ENCODE data around the gene HAL.
"Not testable (repeated sequence)": the region's sequence is repeated elsewhere in the genome, so short reads cannot be mapped to it uniquely, and the experiment has no call there.

HAL gene

GRCh38 chr12:95970905-95971304 lies 25.2 kb downstream of the HAL start:
- no peak overlapping the region for H3K27ac ChIP-seq (replicated peaks; ENCODE audit: low read length)
- DNase-seq (ENCODE audit: low spot score): no peak
- no peaks in the 10 kb centered on the region for H3K9me3 ChIP-seq (replicated peaks in 1 of 2; ENCODE audit: control insufficient read depth in 2 of 2, insufficient read depth in 1 of 2, low read depth in 1 of 2, low read length in 2 of 2)
- H3K4me1 ChIP-seq (ENCODE audit: control insufficient read depth in 2 of 2, insufficient read depth in 1 of 2, low read depth in 1 of 2, low read length in 2 of 2): peaks cover 0 to 2% of the 10 kb centered on the region in 2 donors
- WGBS, 2 donors (ENCODE audit: extremely low coverage in 2 of 2, insufficient read length in 2 of 2, insufficient replicate concordance in 1 of 2): no CpG with 5 or more reads among the region's 7 CpGs
- H4K8ac ChIP-seq (ENCODE audit: low read depth, low read length): no peak overlapping the region
- peak overlapping the region; percentile 67 for H3K18ac ChIP-seq (ENCODE audit: low read length)
- no peak overlapping the region for H3K4me2 ChIP-seq (ENCODE audit: insufficient read depth, low read length, poor library complexity, severe bottlenecking)
- H2BK12ac ChIP-seq (ENCODE audit: low read length): no peak overlapping the region
- H3K4me3 ChIP-seq (ENCODE audit: low read length in 2 of 2): no peak overlapping the region
- H3K36me3 ChIP-seq (replicated peaks in 1 of 2; ENCODE audit: control insufficient read depth in 2 of 2, insufficient read depth in 2 of 2, low read length in 2 of 2): no peaks in the 10 kb centered on the region
- H2BK120ac ChIP-seq (ENCODE audit: low read depth, low read length): no peak overlapping the region
- H4K91ac ChIP-seq (ENCODE audit: low read depth, low read length, poor library complexity): no peak overlapping the region
- H2AK5ac ChIP-seq (ENCODE audit: low read depth, low read length): no peak overlapping the region
- H3K79me1 ChIP-seq (ENCODE audit: low read depth, low read length): no peaks in the 10 kb centered on the region
- H2BK15ac ChIP-seq (ENCODE audit: low read length): no peak overlapping the region
- H3K23ac ChIP-seq (ENCODE audit: low read depth, low read length, poor library complexity): no peak overlapping the region
- H2BK5ac ChIP-seq (ENCODE audit: low read length): no peak overlapping the region
- H3K9ac ChIP-seq (ENCODE audit: low read depth, low read length, poor library complexity): no peak overlapping the region
- no peak overlapping the region for H3K4ac ChIP-seq (ENCODE audit: low read length)
- H3K27me3 ChIP-seq (ENCODE audit: control insufficient read depth in 3 of 3, insufficient read depth in 3 of 3, low read depth in 1 of 3, low read length in 3 of 3): peaks cover 0 to 6% (median 2%) of the 10 kb centered on the region in 3 experiments
- no peak overlapping the region for H3K14ac ChIP-seq (ENCODE audit: low read length)
- H2AFZ ChIP-seq (ENCODE audit: low read length): peak overlapping the region; percentile 25

- no CpG with 5 or more reads among the region's 28 CpGs for WGBS, 2 donors (ENCODE audit: extremely low coverage in 2 of 2, insufficient read length in 2 of 2, insufficient replicate concordance in 1 of 2)
- H2AK5ac ChIP-seq (ENCODE audit: low read depth, low read length); DNase-seq (ENCODE audit: low spot score): not testable (repeated sequence)
These were observed 27.0 kb downstream of the HAL start for GRCh38 chr12:95969116-95969515.

GRCh38 chr12:95967301-95967700 lies 28.8 kb downstream of the HAL start:
- Histone ChIP-seq H3K23ac (ENCODE audit: low read depth, low read length, poor library complexity) (no peak overlapping the region), H3K4me1 (ENCODE audit: control insufficient read depth in 2 of 2, insufficient read depth in 1 of 2, low read depth in 1 of 2, low read length in 2 of 2) (peaks cover 0 to 2% of the 10 kb centered on the region in 2 donors), H3K27ac (replicated peaks; ENCODE audit: low read length) (no peak overlapping the region), H3K4me3 (ENCODE audit: low read length in 2 of 2) (no peak overlapping the region), H2AK5ac (ENCODE audit: low read depth, low read length) (no peak overlapping the region), H3K36me3 (replicated peaks in 1 of 2; ENCODE audit: control insufficient read depth in 2 of 2, insufficient read depth in 2 of 2, low read length in 2 of 2) (no peaks in the 10 kb centered on the region), H3K79me1 (ENCODE audit: low read depth, low read length) (no peaks in the 10 kb centered on the region), H3K9me3 (replicated peaks in 1 of 2; ENCODE audit: control insufficient read depth in 2 of 2, insufficient read depth in 1 of 2, low read depth in 1 of 2, low read length in 2 of 2) (no peaks in the 10 kb centered on the region), H2BK15ac (ENCODE audit: low read length) (no peak overlapping the region), H3K27me3 (ENCODE audit: control insufficient read depth in 3 of 3, insufficient read depth in 3 of 3, low read depth in 1 of 3, low read length in 3 of 3) (peaks cover 0 to 6% (median 2%) of the 10 kb centered on the region in 3 experiments), H4K8ac (ENCODE audit: low read depth, low read length) (no peak overlapping the region), H3K9ac (ENCODE audit: low read depth, low read length, poor library complexity) (no peak overlapping the region), H2AFZ (ENCODE audit: low read length) (no peak overlapping the region), H4K91ac (ENCODE audit: low read depth, low read length, poor library complexity) (no peak overlapping the region), H3K4me2 (ENCODE audit: insufficient read depth, low read length, poor library complexity, severe bottlenecking) (no peak overlapping the region), H3K4ac (ENCODE audit: low read length) (no peak overlapping the region), H3K14ac (ENCODE audit: low read length) (no peak overlapping the region), H2BK12ac (ENCODE audit: low read length) (no peak overlapping the region), H2BK5ac (ENCODE audit: low read length) (no peak overlapping the region), H2BK120ac (ENCODE audit: low read depth, low read length) (no peak overlapping the region), H3K18ac (ENCODE audit: low read length) (no peak overlapping the region)
- no peak for DNase-seq (ENCODE audit: low spot score)
- no CpG with 5 or more reads among the region's 2 CpGs for WGBS, 2 donors (ENCODE audit: extremely low coverage in 2 of 2, insufficient read length in 2 of 2, insufficient replicate concordance in 1 of 2)

More at GRCh38 chr12:95969116-95969515, 27.0 kb downstream of the HAL start:
- H3K14ac ChIP-seq (ENCODE audit: low read length); H3K4me3 ChIP-seq (ENCODE audit: low read length in 2 of 2); H3K23ac ChIP-seq (ENCODE audit: low read depth, low read length, poor library complexity); H3K9me3 ChIP-seq (replicated peaks in 1 of 2; ENCODE audit: control insufficient read depth in 2 of 2, insufficient read depth in 1 of 2, low read depth in 1 of 2, low read length in 2 of 2); H2BK5ac ChIP-seq (ENCODE audit: low read length); H2BK120ac ChIP-seq (ENCODE audit: low read depth, low read length); H3K9ac ChIP-seq (ENCODE audit: low read depth, low read length, poor library complexity); H3K4ac ChIP-seq (ENCODE audit: low read length); H2AFZ ChIP-seq (ENCODE audit: low read length); H2BK15ac ChIP-seq (ENCODE audit: low read length); H2BK12ac ChIP-seq (ENCODE audit: low read length); H4K8ac ChIP-seq (ENCODE audit: low read depth, low read length); H3K4me1 ChIP-seq (ENCODE audit: control insufficient read depth in 2 of 2, insufficient read depth in 1 of 2, low read depth in 1 of 2, low read length in 2 of 2); H3K18ac ChIP-seq (ENCODE audit: low read length); H3K27me3 ChIP-seq (ENCODE audit: control insufficient read depth in 3 of 3, insufficient read depth in 3 of 3, low read depth in 1 of 3, low read length in 3 of 3); H3K27ac ChIP-seq (replicated peaks; ENCODE audit: low read length); H3K36me3 ChIP-seq (replicated peaks in 1 of 2; ENCODE audit: control insufficient read depth in 2 of 2, insufficient read depth in 2 of 2, low read length in 2 of 2); H3K4me2 ChIP-seq (ENCODE audit: insufficient read depth, low read length, poor library complexity, severe bottlenecking); H4K91ac ChIP-seq (ENCODE audit: low read depth, low read length, poor library complexity); H3K79me1 ChIP-seq (ENCODE audit: low read depth, low read length): not testable (repeated sequence)

GRCh38 chr12:95966287-95966870 lies 29.8 kb downstream of the HAL start:
- H3K27me3 ChIP-seq (ENCODE audit: control insufficient read depth in 3 of 3, insufficient read depth in 3 of 3, low read depth in 1 of 3, low read length in 3 of 3): peaks cover 0 to 9% (median 0%) of the 10 kb centered on the region in 3 experiments
- WGBS, 2 donors (ENCODE audit: extremely low coverage in 2 of 2, insufficient read length in 2 of 2, insufficient replicate concordance in 1 of 2): no CpG with 5 or more reads among the region's 7 CpGs
- no peak overlapping the region for H2BK120ac ChIP-seq (ENCODE audit: low read depth, low read length)
- no peak overlapping the region for H4K91ac ChIP-seq (ENCODE audit: low read depth, low read length, poor library complexity)
- no peak overlapping the region for H2AFZ ChIP-seq (ENCODE audit: low read length)
- no peaks in the 10 kb centered on the region for H3K9me3 ChIP-seq (replicated peaks in 1 of 2; ENCODE audit: control insufficient read depth in 2 of 2, insufficient read depth in 1 of 2, low read depth in 1 of 2, low read length in 2 of 2)
- H3K36me3 ChIP-seq (replicated peaks in 1 of 2; ENCODE audit: control insufficient read depth in 2 of 2, insufficient read depth in 2 of 2, low read length in 2 of 2): no peaks in the 10 kb centered on the region
- no peak overlapping the region for H3K9ac ChIP-seq (ENCODE audit: low read depth, low read length, poor library complexity)
- H3K4me2 ChIP-seq (ENCODE audit: insufficient read depth, low read length, poor library complexity, severe bottlenecking): no peak overlapping the region
- no peak overlapping the region for H2AK5ac ChIP-seq (ENCODE audit: low read depth, low read length)
- H3K18ac ChIP-seq (ENCODE audit: low read length): no peak overlapping the region
- no peak overlapping the region for H2BK12ac ChIP-seq (ENCODE audit: low read length)
- no peak overlapping the region for H3K14ac ChIP-seq (ENCODE audit: low read length)
- no peak overlapping the region for H2BK5ac ChIP-seq (ENCODE audit: low read length)
- H3K79me1 ChIP-seq (ENCODE audit: low read depth, low read length): no peaks in the 10 kb centered on the region
- H3K27ac ChIP-seq (replicated peaks; ENCODE audit: low read length): no peak overlapping the region
- no peak overlapping the region for H3K4me3 ChIP-seq (ENCODE audit: low read length in 2 of 2)
- no peak overlapping the region for H4K8ac ChIP-seq (ENCODE audit: low read depth, low read length)
- H2BK15ac ChIP-seq (ENCODE audit: low read length): no peak overlapping the region
- H3K23ac ChIP-seq (ENCODE audit: low read depth, low read length, poor library complexity): no peak overlapping the region
- peaks cover 0 to 4% of the 10 kb centered on the region in 2 donors for H3K4me1 ChIP-seq (ENCODE audit: control insufficient read depth in 2 of 2, insufficient read depth in 1 of 2, low read depth in 1 of 2, low read length in 2 of 2)
- H3K4ac ChIP-seq (ENCODE audit: low read length): no peak overlapping the region
- no peak for DNase-seq (ENCODE audit: low spot score)

Measured in neuronal stem cell (in vitro differentiated cells).